ENCODE results near the gene RGS17.

RGS17 gene

GRCh38 chr6:153162172-153162571, 31.1 kb upstream of the RGS17 start:
- H3K4me3 ChIP-seq (ENCODE audit: low read depth, low read length), result no peak overlapping the region
- no peak for TF ChIP-seq CTCF (IDR thresholded peaks at IDR 0.05; ENCODE audit: low read depth, low read length, missing control alignments)
- no peak for DNase-seq (ENCODE audit: low read depth)

GRCh38 chr6:153160221-153160620, 29.1 kb upstream of the RGS17 start:
- no peak overlapping the region for H3K4me3 ChIP-seq (ENCODE audit: low read depth, low read length)
- no peak for DNase-seq (ENCODE audit: low read depth)
- TF ChIP-seq CTCF (IDR thresholded peaks at IDR 0.05; ENCODE audit: low read depth, low read length, missing control alignments), result no peak

GRCh38 chr6:153150752-153151440, 19.8 kb upstream of the RGS17 start:
- H3K4me3 ChIP-seq (ENCODE audit: low read depth, low read length), result no peak overlapping the region
- no peak for DNase-seq (ENCODE audit: low read depth)
- no peak for TF ChIP-seq CTCF (IDR thresholded peaks at IDR 0.05; ENCODE audit: low read depth, low read length, missing control alignments)

GRCh38 chr6:153150371-153150751, 19.3 kb upstream of the RGS17 start:
- DNase-seq (ENCODE audit: low read depth), result no peak
- TF ChIP-seq CTCF (IDR thresholded peaks at IDR 0.05; ENCODE audit: low read depth, low read length, missing control alignments), result no peak

GRCh38 chr6:153149891-153150290, 18.8 kb upstream of the RGS17 start:
- no peak for DNase-seq (ENCODE audit: low read depth)
- no peak for TF ChIP-seq CTCF (IDR thresholded peaks at IDR 0.05; ENCODE audit: low read depth, low read length, missing control alignments)
- H3K4me3 ChIP-seq (ENCODE audit: low read depth, low read length), result no peak overlapping the region

More at GRCh38 chr6:153150371-153150751, 19.3 kb upstream of the RGS17 start:
- no peak overlapping the region for H3K4me3 ChIP-seq (ENCODE audit: low read depth, low read length)

GRCh38 chr6:153146413-153146812, 15.3 kb upstream of the RGS17 start:
- DNase-seq (ENCODE audit: low read depth), result no peak
- TF ChIP-seq CTCF (IDR thresholded peaks at IDR 0.05; ENCODE audit: low read depth, low read length, missing control alignments), result no peak
- no peak overlapping the region for H3K4me3 ChIP-seq (ENCODE audit: low read depth, low read length)

GRCh38 chr6:153145591-153145990, 14.5 kb upstream of the RGS17 start:
- no peak overlapping the region for H3K4me3 ChIP-seq (ENCODE audit: low read depth, low read length)
- DNase-seq (ENCODE audit: low read depth), result no peak
- TF ChIP-seq CTCF (IDR thresholded peaks at IDR 0.05; ENCODE audit: low read depth, low read length, missing control alignments), result no peak
